HG03558 (cell line): ENCODE results near the gene EVI5L.
A peak's percentile ranks its signal among the peaks of the same experiment; 100 is the strongest.
"Not testable (repeated sequence)": the region's sequence is repeated elsewhere in the genome, so short reads cannot be mapped to it uniquely, and the experiment has no call there.

Source experiments
- ATAC-seq: cut with Tn5 transposase; IDR thresholded peaks from one replicate; pipeline ENCODE4 v1.9.1; 2021; ENCODE audit warnings: moderate number of reproducible peaks; ENCODE audit not compliant: unreplicated experiment; ENCODE audit errors: extremely low read depth

The EVI5L gene

GRCh38 chr19:7888145-7888825, 58.3 kb downstream of the EVI5L start, which contains the start of gene LRRC8E:
LRRC8E (plus strand) TSS chr19:7888510; CDS start chr19:7895604, 7,094 bp downstream.
- no peak for ATAC-seq

- no peak for ATAC-seq
Measured at GRCh38 chr19:7888826-7889217, 58.8 kb downstream of the EVI5L start.

DNA sequence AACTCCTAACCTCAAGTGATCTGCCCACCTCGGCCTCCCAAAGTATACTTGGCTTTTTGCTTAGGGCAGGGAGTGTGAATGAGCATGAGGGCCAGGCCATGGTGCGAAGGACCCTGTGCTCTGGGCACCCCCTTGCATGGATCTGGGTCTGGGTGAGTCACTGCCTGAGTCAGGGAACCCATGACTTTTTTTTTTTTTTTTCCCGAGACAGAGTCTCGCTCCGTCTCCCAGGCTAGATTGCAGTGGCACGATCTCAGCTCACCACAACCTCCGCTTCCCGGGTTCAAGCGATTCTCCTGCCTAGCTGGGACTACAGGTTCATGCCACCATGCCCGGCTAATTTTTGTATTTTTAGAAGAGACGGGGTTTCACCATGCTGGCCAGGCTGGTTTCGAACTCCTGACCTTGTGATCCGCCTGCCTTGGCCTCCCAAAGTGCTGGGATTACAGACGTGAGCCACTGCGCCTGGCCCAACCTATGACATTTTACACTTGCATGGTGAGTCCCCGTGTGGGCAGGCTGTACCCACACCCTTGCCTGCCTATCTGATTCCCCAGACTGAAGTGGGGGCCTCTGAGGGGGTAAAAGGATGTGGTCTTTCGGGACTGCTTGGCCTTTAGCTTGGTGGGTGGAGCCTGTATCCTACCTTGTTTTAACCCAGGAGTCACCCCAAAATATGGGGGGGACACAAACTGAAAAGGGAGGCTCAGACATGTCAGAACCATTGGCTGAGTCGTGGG, 63.5 kb downstream of the EVI5L start:
- not testable (repeated sequence) for ATAC-seq

DNA sequence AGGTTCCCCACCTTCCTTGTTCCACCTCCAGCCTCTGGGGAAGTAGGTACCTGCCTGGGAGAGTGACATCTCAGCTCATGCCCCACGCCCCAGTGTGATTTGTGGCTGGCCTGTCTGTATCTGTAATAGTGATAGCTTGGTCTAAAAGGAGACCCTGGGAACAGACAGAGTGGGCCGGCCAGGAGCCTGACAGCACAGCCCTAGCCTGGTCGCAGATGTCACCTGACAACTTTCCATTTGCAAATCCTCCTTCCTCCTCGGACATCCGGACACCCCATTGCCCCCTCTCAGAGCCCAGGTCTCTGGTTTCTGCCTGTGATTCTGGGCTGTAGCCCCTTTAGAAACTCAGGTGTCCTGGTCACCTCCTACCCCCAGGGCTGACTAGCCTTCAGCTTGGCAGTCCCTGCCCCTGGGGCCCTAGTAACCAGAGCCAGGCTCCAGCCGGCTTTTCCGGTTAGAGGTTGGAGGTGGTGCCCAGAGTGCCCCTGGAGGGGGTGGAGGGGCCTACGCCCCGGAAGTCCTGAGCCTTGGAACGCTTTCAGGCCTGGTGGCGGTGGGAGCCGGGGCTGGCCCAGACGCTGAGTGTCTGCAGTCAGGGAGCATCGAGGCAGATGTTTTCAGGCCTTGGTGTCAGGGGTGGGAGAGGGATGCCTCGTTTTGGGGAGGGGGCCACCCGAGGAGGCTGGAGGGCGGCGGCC, 64.7 kb downstream of the EVI5L start:
- no peak for ATAC-seq

DNA sequence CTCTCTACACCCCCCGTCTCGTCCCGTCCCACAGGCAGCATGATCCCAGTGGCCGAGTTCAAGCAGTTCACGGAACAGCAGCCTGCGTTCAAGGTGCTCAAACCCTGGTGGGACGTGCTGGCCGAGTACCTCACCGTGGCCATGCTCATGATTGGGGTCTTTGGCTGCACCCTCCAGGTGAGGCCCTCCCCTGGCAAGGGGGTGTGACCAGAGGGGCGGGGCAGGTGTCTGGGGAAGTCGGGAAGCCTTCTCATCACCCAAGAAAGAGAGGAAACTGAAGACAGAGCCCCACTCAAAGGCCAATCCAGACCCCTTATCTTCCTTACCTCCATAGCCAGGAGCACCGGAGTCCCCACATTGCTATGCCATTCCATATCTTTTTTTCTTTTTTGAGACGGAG, 65.5 kb downstream of the EVI5L start:
- ATAC-seq = no peak

- ATAC-seq = no peak
Measured at GRCh38 chr19:7897292-7897691, 67.3 kb downstream of the EVI5L start.

- no peak for ATAC-seq
Measured at GRCh38 chr19:7898967-7899366, 68.9 kb downstream of the EVI5L start.

- no peak for ATAC-seq
Measured at GRCh38 chr19:7899751-7900378, 69.8 kb downstream of the EVI5L start.

- ATAC-seq = no peak
Measured at GRCh38 chr19:7900401-7900870, 70.4 kb downstream of the EVI5L start.

DNA sequence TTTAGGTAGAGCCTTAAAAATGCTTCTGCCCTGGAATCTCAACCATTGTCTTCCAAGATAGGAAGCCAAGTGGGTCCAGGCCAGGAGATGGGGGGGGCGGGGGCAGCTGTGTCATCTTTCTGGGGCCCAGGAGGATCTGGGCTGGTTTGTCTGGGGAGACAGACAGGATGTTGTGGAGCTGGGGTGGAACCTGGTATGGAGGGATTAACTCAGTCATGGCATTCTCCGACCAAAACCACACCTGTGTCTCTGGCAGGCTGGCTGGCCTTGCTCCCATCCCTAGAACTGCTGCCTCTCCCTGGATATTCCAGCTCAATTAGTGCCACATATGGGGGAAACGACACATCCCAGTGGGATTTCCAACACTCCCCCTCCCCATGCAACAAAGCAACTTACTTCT, 70.9 kb downstream of the EVI5L start:
- ATAC-seq = no peak

GRCh38 chr19:7901337-7901736, 71.3 kb downstream of the EVI5L start:
- no peak for ATAC-seq

GRCh38 chr19:7902796-7903243, 72.8 kb downstream of the EVI5L start:
- ATAC-seq = no peak

DNA sequence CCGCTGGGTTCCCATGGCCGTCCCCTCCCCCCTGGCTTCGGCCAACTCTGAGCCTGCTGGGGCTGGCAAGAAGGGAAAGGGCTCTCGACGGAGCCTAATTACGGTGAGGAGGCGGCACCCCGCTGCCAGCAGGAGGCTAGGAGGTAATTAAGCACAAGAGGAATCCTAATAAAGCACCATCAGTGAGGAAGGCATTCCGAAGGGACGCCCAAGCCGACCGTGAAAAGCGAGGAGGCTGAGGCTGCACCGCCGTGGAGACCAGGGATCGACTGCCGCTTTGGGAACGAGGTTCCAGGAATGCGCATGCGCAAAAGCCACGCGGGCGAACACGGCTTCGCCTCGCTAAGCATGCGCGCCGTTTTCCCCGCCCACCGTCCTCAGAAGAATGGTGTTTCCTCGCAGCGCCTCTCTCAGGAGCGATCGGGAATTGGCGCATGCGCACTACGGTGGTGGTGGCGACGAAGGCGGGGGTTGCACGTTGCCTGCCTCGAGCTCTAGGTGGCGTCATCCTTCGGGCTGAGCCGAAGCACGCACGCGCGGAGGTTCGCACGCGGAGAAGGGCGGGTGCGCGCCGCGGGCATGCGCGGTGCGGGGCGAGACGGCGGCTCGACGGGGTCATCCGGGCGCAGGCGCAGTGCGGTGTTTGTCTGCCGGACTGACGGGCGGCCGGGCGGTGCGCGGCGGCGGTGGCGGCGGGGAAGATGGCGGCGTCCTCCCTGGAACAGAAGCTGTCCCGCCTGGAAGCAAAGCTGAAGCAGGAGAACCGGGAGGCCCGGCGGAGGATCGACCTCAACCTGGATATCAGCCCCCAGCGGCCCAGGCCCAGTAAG, 73.4 kb downstream of the EVI5L start, which contains the start of gene MAP2K7:
Gene MAP2K7, plus strand, starts transcription at position 634 of the 830 bp plus-strand sequence. Its CDS starts 68 bp downstream, at position 702.
- peak; percentile 80 for ATAC-seq

DNA sequence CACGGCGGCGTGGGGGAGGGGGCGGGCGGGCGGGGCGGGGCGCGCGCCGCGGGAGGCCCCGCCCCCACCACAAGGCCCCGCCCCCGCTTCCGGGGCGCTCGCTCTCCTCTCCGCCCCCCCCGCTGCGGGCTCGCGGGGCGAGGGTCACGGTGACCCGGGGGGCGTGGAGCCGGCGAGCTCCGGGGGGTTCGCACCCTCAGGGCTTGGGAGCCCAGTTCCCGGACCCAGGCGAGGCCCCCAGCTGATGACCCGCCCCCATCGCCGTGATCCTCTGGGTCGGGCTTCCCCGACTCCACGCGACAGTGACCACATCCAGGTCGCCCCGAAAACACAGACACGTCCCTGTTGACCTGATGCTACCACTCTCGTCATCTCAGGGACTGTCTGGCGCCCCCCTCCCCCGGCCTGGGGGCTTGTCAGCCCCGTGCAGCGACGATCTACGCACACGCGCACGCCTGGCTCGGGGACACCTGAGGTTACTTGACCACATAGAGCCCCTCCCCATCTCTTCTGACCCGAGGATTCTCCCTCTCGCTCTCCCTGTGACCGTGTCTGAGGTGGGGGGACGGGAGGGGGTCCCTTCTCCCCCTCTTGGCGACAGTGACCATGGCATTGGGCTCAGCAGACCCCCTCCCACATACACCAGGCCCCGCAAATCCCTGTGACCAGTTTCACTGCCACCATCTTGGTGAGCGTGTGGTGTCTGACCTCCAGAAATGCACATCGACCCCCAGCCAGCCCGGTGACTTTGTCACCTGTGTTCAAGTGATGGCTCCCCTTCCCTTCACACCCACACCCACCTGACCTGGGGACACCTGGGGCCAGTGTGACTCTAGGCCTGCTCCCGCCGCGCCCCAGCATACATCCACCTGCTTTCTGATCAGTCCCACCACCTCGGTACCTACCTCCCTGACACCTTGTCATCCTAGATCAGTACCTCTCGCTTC, 74.3 kb downstream of the EVI5L start:
- peak; percentile 1 for ATAC-seq

GRCh38 chr19:7905268-7905667, 75.2 kb downstream of the EVI5L start:
- ATAC-seq = no peak

- ATAC-seq = no peak
Measured at GRCh38 chr19:7905859-7906258, 75.8 kb downstream of the EVI5L start.

- ATAC-seq = no peak
Measured at GRCh38 chr19:7907122-7907521, 77.1 kb downstream of the EVI5L start.

DNA sequence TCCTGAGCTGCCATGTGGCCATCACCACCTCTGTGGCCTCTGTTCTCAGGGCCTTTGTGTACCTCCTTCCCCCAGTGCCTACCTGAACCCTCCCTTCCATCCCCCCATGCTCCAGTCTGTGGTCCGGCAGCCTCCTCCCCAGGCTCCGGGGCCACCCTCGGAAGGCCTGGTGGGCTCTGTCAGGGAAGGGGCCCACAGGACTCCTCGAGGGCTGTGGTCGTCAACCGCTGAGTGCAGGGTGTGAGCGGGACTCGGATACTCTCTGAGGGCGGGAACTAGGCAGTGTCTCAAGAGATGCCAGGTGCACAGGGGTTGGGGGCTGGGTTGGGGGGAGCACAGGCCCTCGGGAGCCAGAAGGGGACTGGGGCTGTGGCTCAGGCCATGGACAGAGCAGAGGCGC, 77.5 kb downstream of the EVI5L start:
- no peak for ATAC-seq
